Bone marrow (tissue), 2 donors: ENCODE measurements around the gene CPN2.

Source experiments
- DNase-seq, 2 donors: peaks; one replicate each; lab custom pipeline; 2025; lab: John Stamatoyannopoulos, UW

CPN2 gene

DNA sequence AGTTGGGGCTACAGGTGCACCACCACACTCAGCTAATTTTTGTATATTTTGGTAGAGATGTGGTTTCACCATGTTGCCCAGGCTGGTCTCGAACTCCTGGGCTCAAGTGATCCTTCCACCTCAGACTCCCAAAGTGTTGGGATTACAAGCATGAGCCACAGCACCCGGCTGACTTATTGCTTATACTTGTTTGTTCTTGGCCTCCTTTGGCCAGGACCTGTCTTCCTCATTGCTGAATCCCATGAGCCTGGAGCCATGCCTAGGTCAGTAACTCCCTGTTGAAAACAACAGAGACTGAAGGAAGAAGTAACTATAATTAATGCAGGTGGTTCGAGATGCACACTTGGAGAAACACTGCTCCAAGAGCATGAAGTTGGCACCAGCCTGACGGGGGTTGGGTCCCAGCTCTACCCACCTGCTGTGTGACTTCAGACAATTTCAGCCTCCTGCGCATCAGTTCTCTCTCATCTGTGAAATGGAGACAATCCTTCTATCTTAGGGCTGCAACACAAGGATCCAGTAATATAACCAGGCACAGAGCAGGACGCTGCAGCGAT, 38.9 kb downstream of the CPN2 start:
- no peak for DNase-seq

- DNase-seq, result no peak
Observed at GRCh38 chr3:194311000-194311399, 40.1 kb downstream of the CPN2 start.

GRCh38 chr3:194310060-194310835, 40.9 kb downstream of the CPN2 start:
- no peak for DNase-seq

- no peak for DNase-seq
Observed at GRCh38 chr3:194308601-194309449, 42.3 kb downstream of the CPN2 start.

DNA sequence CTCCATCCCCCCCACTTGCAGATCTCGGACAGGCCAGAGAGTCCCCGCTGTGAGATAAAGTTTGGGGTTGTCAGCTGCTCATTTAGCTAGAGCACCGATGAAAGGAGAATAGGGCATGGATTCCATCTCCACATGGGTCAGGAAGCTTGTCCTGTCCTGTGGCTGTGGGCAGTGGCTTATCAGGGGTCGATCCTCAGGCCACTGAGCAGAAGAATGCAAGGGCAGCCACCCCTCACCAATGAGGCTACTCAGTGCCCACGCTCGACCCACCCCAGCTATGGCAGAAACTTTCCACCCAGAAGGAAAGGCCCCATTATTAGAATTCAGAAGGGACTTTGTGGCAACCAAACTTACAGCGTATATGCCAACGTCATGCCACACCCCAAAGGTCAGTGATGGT, 43.3 kb downstream of the CPN2 start:
- DNase-seq, result no peak

GRCh38 chr3:194306771-194307640, 44.1 kb downstream of the CPN2 start:
- DNase-seq, result peak in 1 of 2 donors; percentile 69

- peak in 1 of 2 donors; percentile 94 for DNase-seq
Observed at GRCh38 chr3:194306109-194306686, 44.9 kb downstream of the CPN2 start.

DNA sequence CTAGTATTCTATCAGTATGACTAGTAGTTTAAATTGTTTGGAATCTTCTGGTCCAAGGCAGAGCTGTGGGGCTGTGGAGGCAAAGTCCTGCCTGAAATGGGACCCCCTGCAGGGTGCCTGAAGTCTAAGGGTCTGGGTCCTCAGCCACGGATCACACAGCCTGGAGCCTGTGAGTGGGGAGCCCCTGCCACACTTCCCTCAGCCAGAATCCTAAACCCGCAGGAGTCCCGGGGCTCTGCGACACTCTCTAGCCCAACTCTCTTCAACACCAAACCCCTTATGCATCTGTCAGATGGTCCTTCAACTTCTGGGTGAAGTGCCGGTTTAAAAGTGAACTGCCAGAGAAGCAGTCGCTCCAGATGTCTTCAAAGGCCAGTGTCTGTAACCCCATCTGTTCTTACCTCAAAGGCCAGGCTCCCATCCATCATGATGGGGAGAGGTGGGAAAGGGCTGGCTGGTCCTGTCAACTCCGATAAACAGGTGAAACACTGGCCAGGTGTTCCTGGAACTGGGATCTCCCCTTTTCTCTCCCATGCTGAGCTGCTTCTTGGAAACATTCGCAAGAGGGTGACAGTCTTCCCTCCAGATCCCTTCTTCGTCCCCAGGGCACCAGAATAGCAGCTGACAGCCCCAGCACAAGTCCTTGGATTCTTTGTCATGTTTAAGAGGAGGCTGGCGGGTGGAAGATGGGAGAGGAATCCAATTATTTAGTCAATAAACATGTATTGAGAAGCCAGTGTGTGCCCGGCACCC, 45.6 kb downstream of the CPN2 start:
- no peak for DNase-seq

- no peak for DNase-seq
Observed at GRCh38 chr3:194304186-194304917, 46.8 kb downstream of the CPN2 start.

GRCh38 chr3:194303749-194304148, 47.4 kb downstream of the CPN2 start:
- DNase-seq, result no peak

GRCh38 chr3:194301730-194302129, 49.4 kb downstream of the CPN2 start:
- DNase-seq, result no peak

DNA sequence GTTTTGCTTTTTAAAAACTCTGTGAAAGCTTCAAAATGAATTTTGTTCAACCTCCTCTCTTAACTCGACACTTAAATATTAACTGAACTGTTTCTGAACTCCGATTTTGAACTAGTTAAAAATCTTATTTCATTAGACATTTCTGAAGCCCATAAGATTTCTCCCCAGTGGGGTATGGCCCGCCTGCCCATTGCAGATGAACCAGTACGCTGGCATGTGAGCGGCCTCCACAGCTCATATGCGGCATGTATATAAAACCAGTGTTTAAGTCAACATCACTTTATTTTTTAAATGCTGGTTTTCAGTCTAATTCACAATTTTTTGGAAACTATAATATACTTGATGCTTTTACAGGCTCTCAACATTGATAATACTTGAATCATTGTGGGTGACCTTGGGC, 50.2 kb downstream of the CPN2 start:
- no peak for DNase-seq

GRCh38 chr3:194300382-194300758, 50.8 kb downstream of the CPN2 start:
- DNase-seq, result no peak

- DNase-seq, result no peak
Observed at GRCh38 chr3:194298331-194299227, 52.5 kb downstream of the CPN2 start.

DNA sequence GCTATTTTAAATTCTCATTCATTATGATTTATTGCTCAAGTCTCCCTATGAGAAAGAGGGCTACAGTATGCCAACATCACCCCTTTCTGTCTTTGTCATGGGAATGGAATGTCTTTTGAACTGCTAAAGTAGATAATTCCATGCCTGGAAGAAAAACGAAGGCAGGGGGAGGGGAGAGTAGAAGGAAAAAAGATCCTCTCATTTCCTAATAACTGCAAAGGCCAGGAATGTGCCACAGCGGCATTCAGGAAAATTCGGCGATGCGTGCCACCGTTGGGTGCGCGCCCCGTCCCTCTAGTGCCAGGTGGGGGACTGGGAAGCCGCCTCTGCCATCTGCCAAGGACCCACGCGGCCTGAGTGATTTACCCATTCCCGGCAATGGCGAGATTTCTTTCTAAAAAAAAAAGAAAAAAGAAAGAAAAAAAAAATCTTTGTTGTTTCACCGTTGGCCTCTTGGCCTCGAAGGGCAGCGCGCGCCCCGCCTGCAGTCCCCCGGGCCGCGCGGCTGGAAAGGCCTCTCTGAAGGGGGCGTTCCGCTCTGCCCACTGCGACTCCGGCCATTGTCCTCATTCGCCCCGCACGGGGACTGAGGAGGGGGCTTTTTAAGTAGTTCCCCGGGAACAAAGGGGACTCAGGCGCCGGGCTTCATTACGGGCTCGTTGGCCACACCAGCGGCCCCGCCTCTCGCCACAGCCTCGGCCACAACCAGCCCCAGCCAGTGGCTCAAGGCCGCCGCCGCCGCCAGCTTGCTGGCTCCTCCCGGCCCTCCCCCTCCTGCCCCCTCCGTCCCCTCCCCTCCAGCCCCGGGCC, 54.5 kb downstream of the CPN2 start:
- no peak for DNase-seq

GRCh38 chr3:194294895-194295214, 56.3 kb downstream of the CPN2 start:
- no peak for DNase-seq

DNA sequence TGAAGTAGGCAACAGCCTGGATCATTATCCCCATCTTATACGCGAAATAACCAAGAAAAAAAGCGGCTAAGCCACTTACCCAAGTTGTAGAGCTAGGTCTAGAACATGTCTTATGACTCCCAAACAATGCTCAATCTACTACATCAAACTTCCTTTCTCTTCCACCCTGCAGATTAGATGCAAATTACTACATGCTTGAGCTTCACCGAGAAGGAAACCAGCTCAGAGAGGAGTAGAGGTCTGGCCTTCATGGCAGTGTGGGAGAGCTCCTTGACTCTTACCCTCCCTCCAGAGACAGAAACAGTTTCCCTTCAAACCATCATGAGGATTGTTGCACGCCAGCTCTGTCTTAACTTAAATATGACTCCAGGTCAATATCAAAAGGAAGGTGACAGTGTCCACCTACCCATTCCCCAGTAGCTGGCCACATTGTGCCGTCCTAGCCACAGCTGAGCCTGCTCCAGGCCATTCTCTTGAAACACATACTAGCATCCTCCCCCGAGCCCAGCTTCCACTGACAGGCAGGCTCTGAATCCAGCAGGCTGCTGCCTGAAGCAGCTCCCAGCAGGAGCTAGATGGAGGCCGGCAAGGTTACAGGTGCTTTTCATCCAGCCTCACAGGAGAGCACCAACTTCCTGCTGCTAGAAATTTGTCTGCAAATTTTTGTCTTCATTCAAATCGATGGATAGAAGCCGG, 56.8 kb downstream of the CPN2 start:
- no peak for DNase-seq
